ENCODE data around the gene TNNT2.

DNA sequence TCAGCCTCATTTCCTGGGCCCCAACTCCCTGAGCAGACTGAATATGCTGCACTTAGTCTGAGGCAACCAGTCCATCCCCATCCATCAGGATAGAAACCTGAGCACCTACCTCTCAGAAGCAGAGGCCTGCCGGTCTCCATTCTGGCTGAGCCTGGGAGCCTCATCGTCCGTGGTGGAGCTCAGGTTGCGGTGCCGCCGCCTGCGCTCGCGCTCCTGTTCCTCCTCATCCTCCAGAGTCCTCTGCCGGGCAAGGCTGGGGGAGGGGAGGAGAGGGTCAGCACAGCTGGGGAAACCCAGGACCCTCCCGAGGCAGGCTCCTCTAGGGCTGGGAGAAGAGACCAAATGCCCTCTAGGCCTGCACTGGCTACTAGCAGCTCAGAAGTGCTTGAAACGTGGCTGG lies 11.6 kb upstream of the TNNT2 start:
- TF ChIP-seq, protein P1, sequence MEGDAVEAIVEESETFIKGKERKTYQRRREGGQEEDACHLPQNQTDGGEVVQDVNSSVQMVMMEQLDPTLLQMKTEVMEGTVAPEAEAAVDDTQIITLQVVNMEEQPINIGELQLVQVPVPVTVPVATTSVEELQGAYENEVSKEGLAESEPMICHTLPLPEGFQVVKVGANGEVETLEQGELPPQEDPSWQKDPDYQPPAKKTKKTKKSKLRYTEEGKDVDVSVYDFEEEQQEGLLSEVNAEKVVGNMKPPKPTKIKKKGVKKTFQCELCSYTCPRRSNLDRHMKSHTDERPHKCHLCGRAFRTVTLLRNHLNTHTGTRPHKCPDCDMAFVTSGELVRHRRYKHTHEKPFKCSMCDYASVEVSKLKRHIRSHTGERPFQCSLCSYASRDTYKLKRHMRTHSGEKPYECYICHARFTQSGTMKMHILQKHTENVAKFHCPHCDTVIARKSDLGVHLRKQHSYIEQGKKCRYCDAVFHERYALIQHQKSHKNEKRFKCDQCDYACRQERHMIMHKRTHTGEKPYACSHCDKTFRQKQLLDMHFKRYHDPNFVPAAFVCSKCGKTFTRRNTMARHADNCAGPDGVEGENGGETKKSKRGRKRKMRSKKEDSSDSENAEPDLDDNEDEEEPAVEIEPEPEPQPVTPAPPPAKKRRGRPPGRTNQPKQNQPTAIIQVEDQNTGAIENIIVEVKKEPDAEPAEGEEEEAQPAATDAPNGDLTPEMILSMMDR (IDR thresholded peaks at IDR 0.05; ENCODE audit: low read depth, low read length), result no peak
- no peak for TF ChIP-seq POLR2A (IDR thresholded peaks at IDR 0.05; ENCODE audit: extremely low read depth, insufficient read length)
- TF ChIP-seq, protein P2, sequence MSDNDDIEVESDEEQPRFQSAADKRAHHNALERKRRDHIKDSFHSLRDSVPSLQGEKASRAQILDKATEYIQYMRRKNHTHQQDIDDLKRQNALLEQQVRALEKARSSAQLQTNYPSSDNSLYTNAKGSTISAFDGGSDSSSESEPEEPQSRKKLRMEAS (IDR thresholded peaks at IDR 0.05; ENCODE audit: low read depth, low read length), result no peak

Data from NB4 (cell line).